Purkinje cell (primary cell): Measurements from ENCODE around the gene PIGQ. TPM values are rescaled to one million over a fixed set of nuclear protein-coding genes. Genes with fewer than 3 reads are reported as not detected.

Experiments used
- polyA plus RNA-seq: library from polyadenylated mRNA; unstranded; fragments of >200 nt; fragmentation: Nextera tagmentation; gene quantifications from 2 replicates; pipeline ENCODE4 v1.2.1, GENCODE V29; 2014

Gene PIGQ
- polyA plus RNA-seq: 0.84 and 1.6 TPM in 2 replicates

DNA sequence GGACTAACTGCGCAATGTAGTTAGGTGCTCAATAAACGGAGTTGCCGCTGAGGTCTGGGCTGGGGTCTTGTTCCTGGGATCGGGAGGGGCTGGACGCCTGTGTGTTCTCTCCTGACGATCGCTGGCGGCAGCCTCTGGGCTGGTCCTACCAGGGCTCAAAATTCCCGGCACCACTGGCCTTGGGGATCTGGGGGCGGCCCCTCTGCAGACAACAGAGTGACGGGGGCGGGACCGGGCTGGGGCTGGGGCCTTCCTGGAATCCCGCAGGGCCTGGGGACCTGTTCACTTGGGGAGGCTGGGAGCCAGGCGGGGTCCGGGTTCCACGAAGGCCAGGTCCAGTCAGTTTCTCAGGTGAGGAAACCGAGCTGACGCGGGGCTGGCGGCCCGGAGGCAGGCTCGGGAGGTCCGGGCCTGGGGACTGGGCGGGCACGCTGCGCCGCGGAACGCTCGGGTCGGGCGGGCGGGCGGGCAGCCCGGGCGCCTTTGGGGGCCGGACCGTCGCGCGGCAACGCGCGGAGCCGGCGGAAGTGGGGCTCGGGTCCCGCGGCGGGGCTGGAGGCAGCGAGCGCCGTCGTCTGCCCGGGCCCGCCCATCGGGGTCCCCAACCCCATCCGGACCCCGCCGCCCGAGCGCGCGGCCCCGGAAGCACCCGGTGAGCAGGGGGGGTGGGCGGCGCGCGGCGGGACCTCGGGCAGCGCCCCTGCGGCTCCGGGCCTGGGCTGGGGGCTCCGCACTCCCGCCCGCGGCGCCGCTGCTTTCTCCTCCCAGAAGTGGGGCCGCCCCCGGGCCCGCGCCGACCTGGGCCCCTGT is at the start of gene PIGQ:
Gene PIGQ (plus strand): TSS at position 524 of the 810 bp plus-strand sequence. CDS start 4,107 bp downstream, outside the sequence.

DNA sequence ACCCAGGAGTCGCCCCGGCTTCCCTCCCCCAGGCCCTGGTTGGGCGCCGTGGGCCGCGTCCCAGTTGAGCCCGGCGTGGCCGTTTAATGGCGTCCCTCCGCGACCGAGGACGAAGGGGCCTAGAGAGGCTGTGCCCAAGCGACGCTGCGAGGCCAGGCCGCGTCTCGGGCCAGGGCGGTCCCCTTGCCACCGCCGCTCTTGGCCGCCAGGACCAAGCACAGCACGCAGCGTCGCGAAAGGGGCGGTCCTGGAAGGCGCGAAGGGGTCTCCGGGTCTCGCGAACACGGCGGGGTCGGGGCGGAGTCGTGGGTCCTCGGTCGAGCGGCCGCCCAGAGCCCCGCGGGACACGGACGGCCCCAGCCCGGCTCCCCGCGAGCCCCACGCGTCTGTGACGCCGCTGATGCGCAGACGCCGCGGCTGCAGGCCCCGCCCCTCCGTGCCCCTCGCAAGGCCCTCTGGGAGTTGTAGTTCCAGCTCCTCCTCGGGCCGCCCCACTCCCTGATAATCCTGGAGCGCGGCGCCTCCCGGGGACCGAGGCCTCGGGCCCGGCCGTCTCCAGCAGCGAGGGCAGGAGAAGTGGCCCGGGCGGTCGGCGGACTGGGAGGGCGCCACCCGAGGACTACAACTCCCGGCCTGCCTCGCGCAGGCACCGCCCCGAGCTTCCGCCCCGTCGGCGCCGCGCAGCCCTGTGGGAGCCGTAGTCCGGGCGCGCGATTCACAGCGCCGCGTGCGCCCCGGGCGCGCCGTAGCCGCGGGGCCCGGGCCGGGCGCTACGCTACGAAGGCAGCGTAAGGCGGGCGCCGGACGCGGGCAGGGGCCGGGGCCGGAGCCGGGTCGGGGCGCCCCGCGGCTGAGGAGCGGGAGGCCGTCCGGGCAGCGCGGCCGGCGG is 42.5 kb upstream of the PIGQ start, which contains the start of gene CAPN15:
Gene CAPN15 (plus strand): TSS at position 698 of the 889 bp plus-strand sequence. CDS start 19,127 bp downstream, outside the sequence.

DNA sequence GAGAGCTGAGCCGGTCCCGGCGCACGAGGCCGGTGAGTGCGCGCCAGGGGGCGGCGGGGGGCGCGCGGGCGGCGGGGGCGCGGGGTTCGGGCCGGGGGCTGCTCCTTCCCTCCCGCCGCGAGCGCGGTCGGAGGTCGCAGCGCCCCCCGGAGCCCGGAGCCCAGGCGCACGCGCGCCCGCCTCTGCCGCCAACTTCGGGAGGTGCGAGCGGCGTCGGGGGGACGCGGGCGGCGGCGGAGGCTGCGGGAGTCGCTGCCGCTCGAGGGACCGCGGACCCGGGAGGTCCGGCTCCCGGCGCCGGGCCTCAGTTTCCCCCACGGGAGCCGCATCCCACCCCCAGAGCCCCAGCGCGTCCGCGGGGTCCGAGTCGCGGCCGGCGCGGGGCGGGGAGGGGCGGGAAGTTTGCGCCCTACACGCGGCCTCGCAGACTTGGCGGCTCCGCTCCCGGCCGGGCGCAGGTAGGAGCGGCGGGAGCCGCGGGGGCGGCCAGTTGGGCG is 9.5 kb upstream of the PIGQ start, which contains the start of gene PRR35:
Gene PRR35 (plus strand): TSS at position 191 of the 497 bp plus-strand sequence. CDS start 2,901 bp downstream, outside the sequence.

DNA sequence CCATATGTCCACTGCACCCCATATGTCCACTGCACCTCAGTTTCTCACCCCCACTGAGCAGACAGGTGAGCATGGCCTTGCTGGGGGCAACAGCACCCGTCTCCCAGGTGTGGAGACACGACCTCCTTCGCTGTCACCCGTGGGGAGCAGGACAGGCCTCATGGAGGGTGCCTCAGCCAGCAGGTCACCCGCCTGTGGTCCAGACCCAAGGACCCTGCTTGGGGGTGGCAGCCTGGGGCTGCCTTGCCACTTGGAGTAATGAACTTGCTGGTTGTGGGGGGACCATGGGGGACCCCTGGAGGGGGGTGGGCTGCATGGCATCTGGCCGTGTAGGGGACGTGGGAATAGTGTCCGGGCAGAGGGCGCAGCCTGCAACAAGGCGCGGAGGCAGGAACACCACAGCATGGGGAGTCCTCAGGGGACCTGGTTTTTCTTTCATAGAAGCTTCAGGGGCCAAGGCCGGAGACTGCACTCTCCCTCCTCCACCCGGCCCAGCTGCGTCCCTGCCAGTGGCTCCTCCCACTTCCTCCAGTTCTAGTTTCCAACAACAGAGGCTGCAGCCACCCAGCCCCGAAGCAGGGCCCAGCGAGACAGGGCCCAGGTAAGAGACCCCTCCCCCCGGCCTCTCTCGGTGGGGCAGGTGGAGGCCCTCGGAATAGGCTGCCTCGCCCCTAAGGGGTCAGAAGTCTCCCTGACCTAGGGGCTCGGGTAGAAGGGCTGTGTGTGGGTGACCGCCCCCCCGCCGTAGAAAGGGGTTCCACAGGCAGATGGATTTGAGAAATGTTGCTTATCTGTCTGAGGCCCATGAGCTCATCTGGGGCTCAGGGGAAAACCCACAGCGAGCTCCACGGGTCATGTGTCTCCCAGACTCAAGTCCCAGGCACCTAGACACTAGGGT is 3.0 kb upstream of the PIGQ start, which contains the start of gene NHLRC4:
Gene NHLRC4 (plus strand): TSS at position 531 of the 898 bp plus-strand sequence. CDS start 1,043 bp downstream, outside the sequence.

DNA sequence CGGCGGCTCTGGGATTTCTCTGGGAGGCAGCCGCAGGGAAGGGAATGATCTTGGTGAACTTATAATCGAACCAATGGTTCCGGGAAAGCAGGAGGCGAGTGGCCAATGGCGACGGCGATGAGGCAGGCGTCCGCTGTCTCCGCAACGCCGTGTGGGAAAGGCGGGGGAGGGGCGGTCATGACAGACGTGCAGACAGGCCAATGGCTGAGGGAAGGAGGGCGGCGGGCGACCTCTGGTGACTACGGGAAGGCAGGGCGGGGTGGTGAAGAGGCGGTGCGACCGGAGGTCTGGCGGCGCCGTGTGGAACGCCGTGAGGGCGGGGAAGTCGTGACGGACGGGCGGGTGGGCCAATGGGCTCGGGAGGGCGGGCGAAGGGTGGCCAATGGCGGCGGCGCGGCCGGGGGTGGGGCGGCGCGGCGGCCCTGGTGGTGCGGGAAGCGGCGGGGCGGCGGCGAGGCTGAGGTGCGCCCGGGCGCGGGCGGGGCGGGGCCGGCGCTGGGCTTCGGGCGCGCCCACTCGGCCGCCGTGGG is 20.0 kb downstream of the PIGQ start, which contains the start of gene RAB40C:
Gene RAB40C (plus strand): TSS at position 409 of the 530 bp plus-strand sequence. CDS start 226 bp downstream, outside the sequence.

DNA sequence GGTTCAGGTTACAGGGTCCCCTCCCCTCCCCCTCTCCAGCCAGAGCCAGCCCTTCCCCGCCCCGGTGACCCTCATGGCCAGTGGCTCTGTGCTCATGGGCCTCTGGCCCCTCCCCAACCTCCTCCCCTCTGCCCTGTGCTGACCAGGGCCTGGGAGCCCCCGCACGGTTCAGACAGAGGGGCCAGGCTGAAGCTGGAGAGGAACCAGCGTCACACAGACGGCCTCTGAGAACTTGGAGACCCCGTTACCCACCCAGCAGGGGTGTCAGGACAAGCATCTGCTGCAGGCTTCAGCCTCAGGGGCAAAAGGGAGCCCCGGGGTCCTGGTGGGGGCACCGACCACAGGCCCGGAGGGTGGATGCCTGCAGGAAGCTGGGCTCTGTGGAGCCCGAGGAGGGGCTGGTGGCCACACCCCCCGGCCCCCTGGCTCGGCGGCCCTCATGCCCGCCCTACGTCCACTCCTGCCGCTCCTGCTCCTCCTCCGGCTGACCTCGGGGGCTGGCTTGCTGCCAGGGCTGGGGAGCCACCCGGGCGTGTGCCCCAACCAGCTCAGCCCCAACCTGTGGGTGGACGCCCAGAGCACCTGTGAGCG is 61.1 kb downstream of the PIGQ start, which contains the start of gene WFIKKN1:
Gene WFIKKN1 (plus strand): TSS at position 171 of the 591 bp plus-strand sequence. CDS start 269 bp downstream, at position 440.

Other genes with a start within 250 kb of the PIGQ start
- gene AXIN1, start 217.2 kb upstream of the PIGQ start, polyA plus RNA-seq: 0.25 and 0.26 TPM in 2 replicates
- 10.1 and 15.9 TPM in 2 replicates for gene MRPL28, start 199.4 kb upstream of the PIGQ start, polyA plus RNA-seq
- gene PGAP6, start 188.0 kb upstream of the PIGQ start, polyA plus RNA-seq: 0.07 and 0.27 TPM in 2 replicates
- gene NME4, start 172.8 kb upstream of the PIGQ start, polyA plus RNA-seq: 3.8 and 4.8 TPM in 2 replicates
- 3.3 and 5.9 TPM in 2 replicates for gene DECR2, start 168.1 kb upstream of the PIGQ start, polyA plus RNA-seq
- gene RAB11FIP3, start 144.3 kb upstream of the PIGQ start, polyA plus RNA-seq: 1.1 and 1.6 TPM in 2 replicates
- gene CAPN15, start 42.3 kb upstream of the PIGQ start, polyA plus RNA-seq: 0.31 and 0.76 TPM in 2 replicates
- gene PRR35, start 9.6 kb upstream of the PIGQ start, polyA plus RNA-seq: not detected in 2 replicates
- gene NHLRC4, start 3.0 kb upstream of the PIGQ start, polyA plus RNA-seq: not detected in 2 replicates
- gene RAB40C, start 20.1 kb downstream of the PIGQ start, polyA plus RNA-seq: 0.60 and 4.0 TPM in 2 replicates
- 0.16 and 0.27 TPM in 2 replicates for gene WFIKKN1, start 61.0 kb downstream of the PIGQ start, polyA plus RNA-seq
- 32.5 and 32.9 TPM in 2 replicates for gene METTL26, start 66.3 kb downstream of the PIGQ start, polyA plus RNA-seq
- 3.1 and 7.9 TPM in 2 replicates for gene MCRIP2, start 71.9 kb downstream of the PIGQ start, polyA plus RNA-seq
- gene WDR90, start 79.4 kb downstream of the PIGQ start, polyA plus RNA-seq: 1.5 and 2.0 TPM in 2 replicates
- gene RHOT2, start 98.2 kb downstream of the PIGQ start, polyA plus RNA-seq: 7.1 and 8.1 TPM in 2 replicates
- gene RHBDL1, start 105.7 kb downstream of the PIGQ start, polyA plus RNA-seq: 0.89 and 2.3 TPM in 2 replicates
- 61.7 and 72.9 TPM in 2 replicates for gene STUB1, start 110.4 kb downstream of the PIGQ start, polyA plus RNA-seq
- gene JMJD8, start 114.4 kb downstream of the PIGQ start, polyA plus RNA-seq: 7.3 and 7.9 TPM in 2 replicates
- 0.24 and 0.59 TPM in 2 replicates for gene WDR24, start 120.4 kb downstream of the PIGQ start, polyA plus RNA-seq
- 8.0 and 22.9 TPM in 2 replicates for gene FBXL16, start 135.8 kb downstream of the PIGQ start, polyA plus RNA-seq
- 0.09 and 0.34 TPM in 2 replicates for gene METRN, start 145.2 kb downstream of the PIGQ start, polyA plus RNA-seq
- gene ANTKMT, start 151.2 kb downstream of the PIGQ start, polyA plus RNA-seq: 8.9 and 12.8 TPM in 2 replicates
- gene CCDC78, start 156.5 kb downstream of the PIGQ start, polyA plus RNA-seq: not detected in 2 replicates
- 0.38 and 3.0 TPM in 2 replicates for gene HAGHL, start 157.1 kb downstream of the PIGQ start, polyA plus RNA-seq
- 1.2 and 3.4 TPM in 2 replicates for gene CIAO3, start 171.0 kb downstream of the PIGQ start, polyA plus RNA-seq
- not detected in 2 replicates for gene MSLN, start 190.8 kb downstream of the PIGQ start, polyA plus RNA-seq
- gene RPUSD1, start 218.4 kb downstream of the PIGQ start, polyA plus RNA-seq: 2.8 and 5.1 TPM in 2 replicates
- gene CHTF18, start 218.7 kb downstream of the PIGQ start, polyA plus RNA-seq: 0.39 and 1.4 TPM in 2 replicates
- gene GNG13, start 230.8 kb downstream of the PIGQ start, polyA plus RNA-seq: 2,278 and 2,470 TPM in 2 replicates